ENCODE results near the gene HRH1.

HRH1 gene

GRCh38 chr3:11236588-11237461 lies 82.5 kb downstream of the HRH1 start:
- TF ChIP-seq CTCF (IDR thresholded peaks at IDR 0.05; ENCODE audit: low read depth, low read length) = peak; percentile 84
- no peak overlapping the region for H3K4me3 ChIP-seq (ENCODE audit: low read depth, low read length)

- no peak for TF ChIP-seq CTCF (IDR thresholded peaks at IDR 0.05; ENCODE audit: low read depth, low read length)
- peak overlapping the region; percentile 9; the same call in 1 of the 2 replicates for H3K4me3 ChIP-seq (ENCODE audit: low read depth, low read length)
Measured at GRCh38 chr3:11238060-11238459, 83.8 kb downstream of the HRH1 start.

GRCh38 chr3:11238880-11239279 lies 84.6 kb downstream of the HRH1 start:
- no peak for TF ChIP-seq CTCF (IDR thresholded peaks at IDR 0.05; ENCODE audit: low read depth, low read length)
- no peak overlapping the region for H3K4me3 ChIP-seq (ENCODE audit: low read depth, low read length)

- no peak for TF ChIP-seq CTCF (IDR thresholded peaks at IDR 0.05; ENCODE audit: low read depth, low read length)
- H3K4me3 ChIP-seq (ENCODE audit: low read depth, low read length) = no peak overlapping the region
Measured at GRCh38 chr3:11239796-11240195, 85.5 kb downstream of the HRH1 start.

- TF ChIP-seq CTCF (IDR thresholded peaks at IDR 0.05; ENCODE audit: low read depth, low read length) = no peak
- H3K4me3 ChIP-seq (ENCODE audit: low read depth, low read length) = no peak overlapping the region
Measured at GRCh38 chr3:11240496-11240895, 86.2 kb downstream of the HRH1 start.

GRCh38 chr3:11244121-11244677 lies 89.9 kb downstream of the HRH1 start:
- no peak overlapping the region for H3K4me3 ChIP-seq (ENCODE audit: low read depth, low read length)
- no peak for TF ChIP-seq CTCF (IDR thresholded peaks at IDR 0.05; ENCODE audit: low read depth, low read length)

GRCh38 chr3:11245276-11245675 lies 91.0 kb downstream of the HRH1 start:
- no peak for TF ChIP-seq CTCF (IDR thresholded peaks at IDR 0.05; ENCODE audit: low read depth, low read length)

More at GRCh38 chr3:11245276-11245675, 91.0 kb downstream of the HRH1 start:
- H3K4me3 ChIP-seq (ENCODE audit: low read depth, low read length) = no peak overlapping the region

Data from WI38 (cell line).